OCI-LY7 (cell line): ENCODE data around the gene MANBA. TPM values are rescaled to one million over a fixed set of nuclear protein-coding genes. Genes with fewer than 3 reads are reported as not detected.

ENCODE experiments used
- BruUV-seq: library from RNA; stranded (reverse); fragments of 400-500 nt; replicated peaks from 2 replicates; lab custom pipeline; 2021; lab: Mats Ljungman, UMichigan
- CTCF ChIA-PET: fragments of 300-600 bp; sonication (Branson Sonifier 250); formaldehyde crosslinking; loops from one replicate; lab custom pipeline; 2022; ENCODE audit warnings: antibody characterized with exemption; ENCODE audit not compliant: unreplicated experiment; lab: Charles Lee
- POLR2A ChIA-PET: fragments of 300-600 bp; sonication (Branson Sonifier 250); formaldehyde crosslinking; loops from one replicate; lab custom pipeline; 2022; ENCODE audit warnings: antibody characterized with exemption; lab: Charles Lee
- DNase-seq: peaks from one replicate; pipeline ENCODE4 v3.0.0-alpha.2; 2015; ENCODE audit warnings: low spot score
- H2AFZ ChIP-seq: fragments of 200-600 bp; sonication (generic), shearing (Covaris generic); 2 replicates; pipeline ENCODE4 v1.6.1; 2014; ENCODE audit warnings: mild to moderate bottlenecking, antibody characterized with exemption, low read length, moderate library complexity
- H3K27ac ChIP-seq: fragments of 200-600 bp; sonication (generic); 2 replicates; pipeline ENCODE4 v1.5.1; 2014; ENCODE audit warnings: mixed run types, low read depth, mild to moderate bottlenecking, moderate library complexity, low read length, inconsistent platforms; ENCODE audit not compliant: poor library complexity, severe bottlenecking
- H3K36me3 ChIP-seq: fragments of 200-600 bp; sonication (generic); 2 replicates; pipeline ENCODE4 v1.6.1; 2014; ENCODE audit warnings: mild to moderate bottlenecking, antibody characterized with exemption, low read length, moderate library complexity, mixed read lengths; ENCODE audit not compliant: insufficient read depth
- H3K4me1 ChIP-seq: fragments of 200-600 bp; sonication (generic); 2 replicates; pipeline ENCODE4 v1.5.1; 2014; ENCODE audit warnings: mild to moderate bottlenecking, low read length; ENCODE audit not compliant: insufficient read depth, poor library complexity, severe bottlenecking
- H3K4me2 ChIP-seq: fragments of 200-600 bp; sonication (generic); 2 replicates; pipeline ENCODE4 v1.6.1; 2014; ENCODE audit warnings: mild to moderate bottlenecking, low read length
- H3K4me3 ChIP-seq: fragments of 200-600 bp; sonication (generic); 2 replicates; pipeline ENCODE4 v1.5.1; 2014; ENCODE audit warnings: mild to moderate bottlenecking, low read depth, low read length; ENCODE audit not compliant: poor library complexity, severe bottlenecking
- H3K79me2 ChIP-seq: fragments of 200-600 bp; sonication (generic); 2 replicates; pipeline ENCODE4 v1.6.1; 2016; ENCODE audit warnings: low read depth, mild to moderate bottlenecking, low read length, moderate library complexity, mixed read lengths; ENCODE audit not compliant: insufficient read depth
- H3K9me2 ChIP-seq: fragments of 200-600 bp; sonication (generic); 2 replicates; pipeline ENCODE4 v1.6.1; 2016; ENCODE audit warnings: mild to moderate bottlenecking, low read length, mixed read lengths; ENCODE audit not compliant: insufficient read depth
- H3K9me3 ChIP-seq: fragments of 200-600 bp; sonication (generic); 2 replicates; pipeline ENCODE4 v1.6.1; 2014; ENCODE audit warnings: mild to moderate bottlenecking, mixed run types, low read length, mixed read lengths
- H4K20me1 ChIP-seq: fragments of 200-600 bp; sonication (generic); 2 replicates; pipeline ENCODE4 v1.6.1; 2014; ENCODE audit warnings: mild to moderate bottlenecking, antibody characterized with exemption, low read length, moderate library complexity, mixed read lengths; ENCODE audit not compliant: insufficient read depth
- EZH2phosphoT487 ChIP-seq: fragments of 200-600 bp; sonication (generic); IDR thresholded peaks from 2 replicates; pipeline ENCODE4 v1.6.1; 2018; ENCODE audit warnings: low read depth, borderline replicate concordance, mild to moderate bottlenecking, mixed run types, antibody characterized with exemption, low read length, moderate library complexity, mixed read lengths
- intact Hi-C: fragments of 100-400 bp; cut with micrococcal nuclease; formaldehyde crosslinking; loops from one replicate; pipeline ENCODE4 v1.10.0; 2022; ENCODE audit not compliant: unreplicated experiment
- total RNA-seq, 2 experiments: library from RNA; depleted of rRNA in 1 of 2; stranded (reverse); fragments of >200 nt in 1 of 2; shearing (Covaris generic) in 1 of 2; gene quantifications; 2 replicates each; pipeline ENCODE4 v1.2.3, GENCODE V29; 2014 to 2022
- TF ChIP-seq, protein P1 (sequence below): fragments of 200-600 bp; sonication (generic); conservative IDR thresholded peaks from 2 replicates; pipeline ENCODE4 v1.5.1; 2014; ENCODE audit warnings: mild to moderate bottlenecking, antibody characterized with exemption, low read length, moderate library complexity, mixed read lengths

Gene MANBA
- total RNA-seq, 2 experiments from 2014 or later: 22.8 to 30.0 TPM

DNA sequence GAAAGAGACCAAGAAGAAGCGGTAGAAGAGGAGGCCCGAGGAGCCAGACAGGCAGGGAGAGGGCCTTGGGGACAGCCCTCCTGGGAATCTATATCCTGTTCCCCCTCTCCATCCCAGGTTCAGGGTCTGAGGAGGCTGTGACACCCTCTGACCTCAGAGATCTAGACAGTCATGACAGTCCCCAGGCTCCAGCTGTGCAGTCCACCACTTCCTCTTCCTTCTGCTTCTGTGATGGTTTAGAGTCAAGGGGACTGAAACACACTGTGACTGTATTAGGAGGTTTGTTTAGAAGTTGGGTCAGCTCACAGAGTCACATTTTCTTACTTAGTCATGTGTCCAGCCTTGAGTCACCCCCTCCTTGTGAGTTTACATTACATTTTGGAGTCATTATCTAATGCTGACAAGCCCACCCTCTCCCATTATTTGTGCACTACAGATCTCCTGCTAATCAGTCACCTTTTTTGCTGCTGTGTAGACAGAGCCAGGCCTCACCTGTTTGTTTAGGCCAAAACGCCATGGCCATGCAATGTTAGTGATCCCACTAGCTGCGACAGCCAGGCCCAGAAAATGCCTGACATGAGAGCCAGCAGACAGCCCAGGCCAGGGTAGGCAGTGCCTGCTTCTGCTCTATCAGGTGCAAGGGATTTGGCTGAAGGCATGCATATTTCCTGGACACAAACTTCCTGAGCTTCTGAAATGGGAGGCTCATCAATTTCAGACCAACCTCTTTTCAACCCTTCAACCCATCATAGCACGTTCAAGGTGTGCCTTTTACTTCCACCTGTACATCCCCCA is 26.0 kb downstream of the MANBA start:
- Histone ChIP-seq H3K9me2 (no peaks in the 10 kb centered on the region), H3K9me3 (peaks cover 4% of the 10 kb centered on the region; the same call in 1 of the 2 replicates), H4K20me1 (no peaks in the 10 kb centered on the region), H3K79me2 (no peaks in the 10 kb centered on the region; the same call in none of the 2 replicates), H3K4me2 (0 out of 2 replicates have a peak overlapping the region, but pooled peaks have one; percentile 9), H3K27ac (no peak overlapping the region), H3K4me1 (peaks cover 6% of the 10 kb centered on the region), H3K4me3 (no peak overlapping the region), H2AFZ (no peak overlapping the region), H3K36me3 (0 out of 2 replicates have a peak, but pooled peaks cover 6% of the 10 kb centered on the region)
- peak; percentile 40 for DNase-seq
- CTCF ChIA-PET: no interaction called here
- POLR2A ChIA-PET: interaction anchor here (0.6 to 1.7 kb wide), 4 partner anchors 24 to 374 kb away, joined by 3 to 5 read pairs (median 4); partner anchors contain the start of gene MANBA
- no TSS peak for BruUV-seq
- no peak for TF ChIP-seq EZH2phosphoT487
- TF ChIP-seq, protein P1, sequence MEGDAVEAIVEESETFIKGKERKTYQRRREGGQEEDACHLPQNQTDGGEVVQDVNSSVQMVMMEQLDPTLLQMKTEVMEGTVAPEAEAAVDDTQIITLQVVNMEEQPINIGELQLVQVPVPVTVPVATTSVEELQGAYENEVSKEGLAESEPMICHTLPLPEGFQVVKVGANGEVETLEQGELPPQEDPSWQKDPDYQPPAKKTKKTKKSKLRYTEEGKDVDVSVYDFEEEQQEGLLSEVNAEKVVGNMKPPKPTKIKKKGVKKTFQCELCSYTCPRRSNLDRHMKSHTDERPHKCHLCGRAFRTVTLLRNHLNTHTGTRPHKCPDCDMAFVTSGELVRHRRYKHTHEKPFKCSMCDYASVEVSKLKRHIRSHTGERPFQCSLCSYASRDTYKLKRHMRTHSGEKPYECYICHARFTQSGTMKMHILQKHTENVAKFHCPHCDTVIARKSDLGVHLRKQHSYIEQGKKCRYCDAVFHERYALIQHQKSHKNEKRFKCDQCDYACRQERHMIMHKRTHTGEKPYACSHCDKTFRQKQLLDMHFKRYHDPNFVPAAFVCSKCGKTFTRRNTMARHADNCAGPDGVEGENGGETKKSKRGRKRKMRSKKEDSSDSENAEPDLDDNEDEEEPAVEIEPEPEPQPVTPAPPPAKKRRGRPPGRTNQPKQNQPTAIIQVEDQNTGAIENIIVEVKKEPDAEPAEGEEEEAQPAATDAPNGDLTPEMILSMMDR: no peak
- intact Hi-C loops: no loop called here

DNA sequence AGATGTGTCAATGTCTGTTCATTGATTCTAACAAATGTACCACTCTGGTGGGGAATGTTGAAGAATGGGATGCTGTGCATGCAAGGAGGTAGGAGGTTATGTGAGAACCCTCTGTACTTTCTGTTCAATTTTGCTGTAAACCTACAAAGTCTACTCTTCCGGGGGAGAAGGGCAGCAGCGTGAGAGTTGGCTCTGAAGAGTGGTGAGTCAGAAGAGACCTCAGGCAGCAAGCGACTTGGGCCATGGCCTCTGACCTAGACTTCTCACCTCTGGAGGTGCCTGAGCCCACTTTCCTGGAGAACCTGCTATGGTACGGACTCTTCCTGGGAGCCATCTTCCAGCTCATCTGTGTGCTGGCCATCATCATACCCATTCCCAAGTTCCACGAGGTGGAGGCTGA is 26.7 kb downstream of the MANBA start:
- H3K27ac ChIP-seq: no peak overlapping the region
- POLR2A ChIA-PET: no interaction called here

More for the DNA sequence above, 26.7 kb downstream of the MANBA start:
- no peaks in the 10 kb centered on the region for H3K9me2 ChIP-seq
- H4K20me1 ChIP-seq: no peaks in the 10 kb centered on the region
- H3K9me3 ChIP-seq: no peaks in the 10 kb centered on the region
- no peak overlapping the region for H3K4me3 ChIP-seq
- intact Hi-C loops: no loop called here
- CTCF ChIA-PET: no interaction called here
- TF ChIP-seq, protein P1: no peak
- no peak for TF ChIP-seq EZH2phosphoT487
- BruUV-seq: no TSS peak
- no peaks in the 10 kb centered on the region; the same call in 1 of the 2 replicates for H3K79me2 ChIP-seq
- peaks cover 6% of the 10 kb centered on the region for H3K4me1 ChIP-seq
- 0 out of 2 replicates have a peak, but pooled peaks cover 6% of the 10 kb centered on the region for H3K36me3 ChIP-seq
- no peak for DNase-seq
- no peak overlapping the region for H3K4me2 ChIP-seq
- no peak overlapping the region for H2AFZ ChIP-seq
